ENCODE results near the gene ENPP5. TPM values are rescaled to one million over a fixed set of nuclear protein-coding genes. Genes with fewer than 3 reads are reported as not detected.
A peak's percentile ranks its signal among the peaks of the same experiment; 100 is the strongest.

The ENPP5 gene
- total and polyA plus RNA-seq, 2 of the 4 experiments (the other 2 are of a cell fraction): under 0.01 TPM; not detected in 1

GRCh38 chr6:46184114-46184513, 13.3 kb upstream of the ENPP5 start:
- H3K4me3 ChIP-seq (ENCODE audit: insufficient read depth, low read depth, low read length): no peak overlapping the region
- no peaks in the 10 kb centered on the region for H3K9me1 ChIP-seq (ENCODE audit: insufficient read depth, low read length)
- intact Hi-C loops (cut with micrococcal nuclease): no loop called here
- no peaks in the 10 kb centered on the region for H3K27me3 ChIP-seq (ENCODE audit: control insufficient read depth, insufficient read depth, low read length)
- no peak overlapping the region for H3K9ac ChIP-seq (ENCODE audit: low read depth, low read length)
- no peaks in the 10 kb centered on the region for H3K79me1 ChIP-seq (ENCODE audit: low read depth in 1 of 2, low read length in 2 of 2)
- ATAC-seq (ENCODE audit: low read depth) (no peak), DNase-seq (peak; percentile 71)
- H3K14ac ChIP-seq (replicated peaks; ENCODE audit: low read depth, low read length): no peak overlapping the region
- no peaks in the 10 kb centered on the region for H3K36me3 ChIP-seq (ENCODE audit: control insufficient read depth, insufficient read depth, low read length)
- no peak overlapping the region for H2AK5ac ChIP-seq (ENCODE audit: low read depth, low read length)
- H2BK20ac ChIP-seq (ENCODE audit: low read depth, low read length): no peak overlapping the region
- no peaks in the 10 kb centered on the region for H4K20me1 ChIP-seq (ENCODE audit: insufficient read depth, low read length)
- H2BK120ac ChIP-seq (ENCODE audit: low read depth, low read length): no peak overlapping the region
- H3K18ac ChIP-seq (ENCODE audit: low read depth, low read length): no peak overlapping the region
- H3K27ac ChIP-seq (ENCODE audit: insufficient read depth, low read length): no peak overlapping the region
- no TSS peak for BruUV-seq (replicated peaks)
- H2BK5ac ChIP-seq (ENCODE audit: low read depth, low read length, poor library complexity, severe bottlenecking): no peak overlapping the region
- H4K8ac ChIP-seq (ENCODE audit: low read depth in 2 of 2, low read length in 2 of 2): no peak overlapping the region
- H3K23ac ChIP-seq (ENCODE audit: low read depth, low read length): no peak overlapping the region
- H2AK9ac ChIP-seq (replicated peaks; ENCODE audit: low read depth, low read length, poor library complexity): no peak overlapping the region
- no peak overlapping the region for H2BK15ac ChIP-seq (ENCODE audit: low read depth, low read length)
- H4K91ac ChIP-seq (ENCODE audit: insufficient read depth, low read depth, low read length): no peak overlapping the region
- no peaks in the 10 kb centered on the region for H3K4me1 ChIP-seq (ENCODE audit: control insufficient read depth, insufficient read depth, low read length)
- CTCF ChIA-PET: no interaction called here
- H3K56ac ChIP-seq (ENCODE audit: extremely low read depth, insufficient read depth, low read length): no peak overlapping the region
- in situ Hi-C loops (cut with MboI; ENCODE audit: low sequenced_read_pairs): no loop called here
- no peak overlapping the region for H4K5ac ChIP-seq (ENCODE audit: low read depth, low read length)
- no CpG with 5 or more reads among the region's 4 CpGs for WGBS, 2 experiments (ENCODE audit: extremely low coverage in 2 of 2, insufficient read length in 1 of 2)
- no peak overlapping the region for H3K4ac ChIP-seq (ENCODE audit: low read depth, low read length)
- H2AFZ ChIP-seq (replicated peaks; ENCODE audit: low read length, poor library complexity): no peak overlapping the region
- TF ChIP-seq MXI1 (IDR thresholded peaks at IDR 0.05; ENCODE audit: borderline replicate concordance, low read depth, low read length) (no peak), USF2 (IDR thresholded peaks at IDR 0.05; ENCODE audit: low read depth, low read length) (no peak)
- POLR2A ChIA-PET (ENCODE audit: unreplicated experiment): no interaction called here
- dilution Hi-C loops (cut with HindIII; ENCODE audit: low sequenced_read_pairs, unreplicated experiment): no loop called here
- no peak overlapping the region for H3K4me2 ChIP-seq (ENCODE audit: low read depth, low read length)
- no peaks in the 10 kb centered on the region for H3K9me3 ChIP-seq (ENCODE audit: control insufficient read depth, insufficient read depth, low read length)
